ENCODE measurements around the gene MKRN2.
"Not testable (repeated sequence)": the region's sequence is repeated elsewhere in the genome, so short reads cannot be mapped to it uniquely, and the experiment has no call there.

Gene MKRN2

DNA sequence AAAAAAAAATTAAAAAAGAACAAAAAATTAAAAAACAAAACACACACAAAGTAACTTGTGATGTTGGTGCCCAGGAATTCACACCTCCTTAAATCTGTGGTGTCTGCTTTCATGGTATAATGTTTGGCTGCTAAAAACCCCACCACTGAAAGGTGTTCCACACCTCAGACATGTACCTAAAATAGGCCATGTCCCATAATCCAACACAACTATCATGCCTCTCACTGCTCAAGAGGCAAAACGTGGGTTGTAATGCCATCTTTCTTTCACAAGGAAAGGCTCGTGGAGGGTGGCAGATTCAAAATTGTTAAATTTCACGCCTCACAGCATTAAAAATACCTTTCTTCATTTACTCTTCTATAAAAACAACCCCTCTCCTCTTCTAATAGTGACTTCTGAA, 29.5 kb downstream of the MKRN2 start:
- in situ Hi-C loops (cut with MboI; ENCODE audit: low sequenced_read_pairs) = no loop called here

DNA sequence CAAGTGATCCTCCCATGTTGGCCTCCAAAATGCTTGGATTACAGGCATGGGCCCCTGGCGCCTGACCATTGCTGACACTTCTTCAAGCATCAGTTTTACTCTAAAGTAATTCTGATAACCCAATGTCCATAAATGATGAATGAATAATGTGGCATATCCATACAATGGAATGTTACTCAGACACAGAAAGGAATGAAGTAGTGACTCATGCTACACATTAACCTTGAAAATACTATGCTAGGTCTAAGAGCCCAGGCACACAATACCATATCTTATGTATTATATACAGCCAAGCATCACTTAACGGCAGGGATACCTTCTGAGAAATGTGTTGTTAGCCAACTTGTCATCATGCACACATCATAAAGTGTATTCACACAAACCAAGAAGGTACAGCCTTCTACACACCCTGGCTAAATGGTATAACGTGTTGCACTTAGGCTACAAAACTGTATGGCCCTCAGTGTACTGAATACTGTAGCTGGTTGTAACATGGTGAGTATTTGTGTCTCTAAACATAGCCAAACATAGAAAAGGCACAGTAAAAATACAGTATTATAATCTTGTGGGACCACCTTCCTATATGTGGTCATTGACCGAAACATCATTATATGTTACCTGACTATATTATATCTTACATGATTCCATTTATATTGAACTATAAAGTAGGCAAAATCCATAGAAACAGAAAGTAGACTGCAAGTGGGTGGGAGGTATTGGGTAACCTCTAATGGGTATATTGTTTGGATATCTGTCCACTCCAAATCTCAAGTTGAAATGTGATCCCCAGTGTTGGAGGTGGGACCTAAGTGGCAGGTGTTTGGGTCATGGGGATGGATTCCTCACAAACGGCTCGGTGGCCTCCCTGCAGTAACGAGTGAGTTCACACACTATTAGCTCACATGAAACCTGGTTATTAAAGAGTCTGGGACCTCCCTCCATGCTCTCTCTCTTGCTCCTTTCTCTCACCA, 31.4 kb downstream of the MKRN2 start:
- in situ Hi-C loops (cut with MboI; ENCODE audit: low sequenced_read_pairs) = no loop called here

GRCh38 chr3:12590096-12590495, 33.2 kb downstream of the MKRN2 start:
- in situ Hi-C loops (cut with MboI; ENCODE audit: low sequenced_read_pairs) = no loop called here

DNA sequence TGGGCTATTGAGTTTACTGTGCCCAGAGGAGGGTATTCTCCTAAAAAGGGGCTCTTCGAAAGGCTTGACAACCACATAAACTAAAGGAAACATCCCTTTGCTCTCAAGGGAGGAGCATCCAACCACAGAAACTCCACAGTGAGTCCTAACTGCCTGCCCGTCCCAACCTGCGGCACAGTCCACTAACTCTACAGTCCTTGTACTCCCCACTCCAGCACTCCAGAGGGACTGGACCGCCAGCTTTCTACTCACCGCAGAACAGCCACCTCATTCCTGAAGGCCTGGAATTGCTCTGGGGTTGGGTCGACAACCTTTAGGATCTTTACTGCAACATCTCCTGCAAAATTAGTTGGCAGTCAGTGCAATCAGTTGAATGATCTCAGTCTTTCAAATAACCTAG, 34.6 kb downstream of the MKRN2 start:
- in situ Hi-C loops (cut with MboI; ENCODE audit: low sequenced_read_pairs) = no loop called here

GRCh38 chr3:12591997-12592715, 35.3 kb downstream of the MKRN2 start:
- in situ Hi-C loops (cut with MboI; ENCODE audit: low sequenced_read_pairs) = no loop called here

DNA sequence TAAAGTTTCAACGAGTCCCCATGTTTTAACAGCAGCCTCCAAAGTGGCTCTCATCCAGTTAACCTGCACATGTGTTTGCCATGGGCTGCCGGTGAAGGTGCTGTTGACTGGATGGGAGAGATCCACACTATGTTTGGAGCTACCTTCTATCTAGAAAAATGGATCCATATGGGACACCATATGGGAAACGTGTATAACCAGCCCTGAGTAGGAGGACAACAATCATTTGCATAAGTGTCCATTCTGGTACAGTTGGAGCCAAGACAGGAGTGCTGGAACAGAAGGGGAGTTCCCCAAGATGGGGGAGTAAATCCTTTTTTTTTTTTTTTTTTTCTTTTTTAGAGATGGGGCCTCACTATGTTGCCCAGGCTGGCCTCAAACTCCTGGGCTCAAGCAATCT, 36.6 kb downstream of the MKRN2 start:
- in situ Hi-C loops (cut with MboI; ENCODE audit: low sequenced_read_pairs) = no loop called here

- in situ Hi-C loops (cut with MboI; ENCODE audit: low sequenced_read_pairs) = no loop called here
Observed at GRCh38 chr3:12598890-12599289, 42.0 kb downstream of the MKRN2 start.

DNA sequence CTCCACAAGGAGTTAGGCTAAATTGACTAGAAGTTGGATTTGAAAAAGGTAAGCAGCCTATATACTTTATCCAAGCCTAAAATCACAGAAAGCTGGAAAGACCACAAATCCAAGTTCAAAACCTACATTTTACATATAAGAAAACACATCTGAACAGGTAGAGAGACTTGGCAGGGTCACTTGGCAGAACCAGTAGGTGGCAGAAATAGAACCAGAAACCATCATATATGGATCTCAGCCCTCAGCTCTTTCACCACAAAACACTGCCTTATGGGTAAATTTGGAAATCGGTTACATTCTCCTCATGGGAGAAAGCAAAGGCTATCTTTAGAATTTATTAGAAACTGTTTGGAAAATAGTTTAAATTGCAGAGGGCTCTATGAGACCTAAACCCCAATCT, 44.2 kb downstream of the MKRN2 start:
- in situ Hi-C loops (cut with MboI; ENCODE audit: low sequenced_read_pairs) = no loop called here

DNA sequence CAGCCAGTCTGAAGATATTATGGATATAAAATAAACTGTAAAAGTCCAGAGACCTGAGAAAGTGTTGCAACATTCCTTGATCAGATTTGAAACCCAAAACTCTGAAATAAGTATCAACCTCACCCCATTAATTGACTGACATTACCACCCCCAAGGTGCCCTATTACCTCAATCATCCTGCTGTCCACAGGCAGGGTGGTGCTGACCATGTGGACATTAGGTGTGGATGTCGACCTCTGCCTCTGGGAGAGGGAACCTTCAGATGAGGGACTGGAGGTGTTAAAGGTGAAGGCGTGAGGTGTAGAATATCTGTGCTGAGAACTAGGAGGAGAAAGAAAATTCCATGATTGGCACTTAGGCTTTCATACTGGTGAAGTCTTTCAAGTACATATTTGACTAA, 47.1 kb downstream of the MKRN2 start:
- in situ Hi-C loops (cut with MboI; ENCODE audit: low sequenced_read_pairs) = no loop called here

DNA sequence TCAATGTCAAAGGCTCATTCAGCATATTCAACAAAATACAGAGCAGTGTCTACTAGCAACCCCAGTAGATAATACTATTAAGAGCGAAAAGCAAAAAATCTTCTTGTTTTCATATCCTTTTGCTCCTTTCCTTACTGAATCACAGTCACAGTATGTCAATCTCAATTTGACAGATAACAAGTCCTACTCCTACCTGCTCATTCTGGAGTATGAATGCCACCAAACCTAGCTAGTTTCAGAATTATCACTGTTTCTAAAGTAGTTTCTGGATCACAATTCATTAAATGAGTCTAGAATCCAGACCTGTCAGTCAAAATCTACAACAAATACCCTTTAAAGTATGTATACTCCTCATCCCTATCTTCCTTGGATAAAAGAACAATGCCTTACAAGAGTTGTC, 51.5 kb downstream of the MKRN2 start:
- in situ Hi-C loops (cut with MboI; ENCODE audit: low sequenced_read_pairs) = no loop called here

DNA sequence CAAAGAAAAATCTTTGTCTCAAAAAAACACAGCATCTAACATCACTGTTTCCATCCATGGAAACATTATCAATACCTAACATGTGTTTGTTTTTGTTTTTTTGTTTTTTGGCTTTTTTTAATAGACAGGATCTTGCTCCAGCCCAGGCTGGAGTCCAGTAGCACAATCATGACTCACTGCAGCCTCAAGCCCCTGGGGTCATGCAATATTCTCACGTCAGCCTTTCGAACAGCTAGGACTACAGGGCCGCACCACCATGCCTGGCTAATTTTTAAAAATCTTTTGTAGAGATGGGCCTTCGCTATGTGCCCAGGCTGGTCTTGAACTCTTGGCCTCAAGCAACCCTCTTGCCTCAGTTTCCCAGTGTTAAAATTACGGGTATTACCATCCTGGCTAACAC, 54.2 kb downstream of the MKRN2 start:
- in situ Hi-C loops (cut with MboI; ENCODE audit: low sequenced_read_pairs) = no loop called here

DNA sequence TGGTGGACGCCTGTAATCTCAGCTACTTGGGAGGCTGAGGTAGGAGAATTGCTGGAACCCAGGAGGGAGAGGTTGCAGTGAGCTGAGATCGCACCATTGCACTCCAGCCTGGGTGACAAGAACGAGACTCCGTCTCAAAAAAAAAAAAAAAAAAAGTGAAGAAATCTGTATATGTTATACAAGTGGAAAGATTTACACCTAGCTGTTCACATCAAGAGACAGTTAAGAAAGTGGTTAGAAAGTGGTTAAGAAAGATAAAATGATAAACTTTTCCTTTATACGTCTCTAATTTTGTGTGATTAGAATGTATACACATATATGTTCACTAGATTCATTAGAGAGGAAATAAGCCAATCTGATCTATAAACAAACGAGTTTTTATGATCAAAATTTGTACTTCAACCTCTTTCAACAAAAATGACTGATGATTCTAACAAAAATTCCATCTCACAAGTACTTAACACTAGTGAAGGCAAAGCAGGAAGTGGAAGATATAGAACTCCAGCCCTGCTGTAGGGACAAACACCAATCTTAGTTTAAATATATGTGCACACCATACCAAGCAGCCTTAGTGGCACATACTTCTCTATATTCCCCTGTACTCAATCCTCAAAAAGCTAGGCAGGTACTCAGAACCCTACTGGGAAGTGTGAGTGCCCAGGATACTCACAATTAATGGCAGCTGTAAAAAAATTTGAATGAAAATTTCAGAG, 55.8 kb downstream of the MKRN2 start:
- in situ Hi-C loops (cut with MboI; ENCODE audit: low sequenced_read_pairs) = no loop called here

DNA sequence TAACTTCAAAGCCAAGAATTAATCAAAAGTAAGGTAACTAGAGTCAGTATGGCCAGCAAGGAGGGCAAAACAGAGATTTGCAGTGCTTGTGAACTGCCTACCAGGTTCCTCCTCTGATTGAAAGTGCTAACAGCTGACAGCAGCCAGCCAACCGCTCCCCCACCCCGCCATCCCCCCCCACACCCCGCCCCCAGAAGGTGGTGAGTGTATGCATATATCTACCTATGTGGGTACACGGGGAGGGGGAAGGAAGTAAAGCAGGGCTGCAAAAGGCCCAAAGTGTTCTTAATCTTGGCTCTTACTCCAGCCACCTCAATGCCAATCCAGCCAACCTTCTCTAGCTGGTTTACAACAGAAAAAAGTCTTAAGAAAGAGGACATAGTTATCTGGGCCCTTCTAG, 56.4 kb downstream of the MKRN2 start:
- in situ Hi-C loops (cut with MboI; ENCODE audit: low sequenced_read_pairs) = no loop called here

- in situ Hi-C loops (cut with MboI; ENCODE audit: low sequenced_read_pairs) = no loop called here
Observed at GRCh38 chr3:12615266-12615665, 58.4 kb downstream of the MKRN2 start.

DNA sequence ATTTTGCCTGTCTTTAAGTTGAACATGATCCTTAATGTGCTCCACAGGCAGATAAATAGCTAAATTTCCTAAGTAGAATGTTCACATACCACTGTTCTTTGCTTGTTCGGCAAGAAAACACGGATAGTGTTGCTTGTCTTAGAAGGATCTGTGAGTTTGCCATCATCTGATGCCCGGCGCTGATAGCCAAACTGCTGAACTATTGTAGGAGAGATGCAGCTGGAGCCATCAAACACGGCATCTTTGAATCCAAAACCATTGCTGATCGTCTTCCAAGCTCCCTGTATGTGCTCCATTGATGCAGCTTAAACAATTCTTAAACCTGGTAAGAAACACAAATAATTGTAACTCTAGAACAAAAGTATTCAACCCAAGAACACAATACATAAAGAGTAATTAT, 61.5 kb downstream of the MKRN2 start:
- in situ Hi-C loops (cut with MboI; ENCODE audit: low sequenced_read_pairs) = no loop called here

- in situ Hi-C loops (cut with MboI; ENCODE audit: low sequenced_read_pairs) = no loop called here
Observed at GRCh38 chr3:12620305-12620704, 63.4 kb downstream of the MKRN2 start.

GRCh38 chr3:12620729-12621128, 63.8 kb downstream of the MKRN2 start:
- in situ Hi-C loops (cut with MboI; ENCODE audit: low sequenced_read_pairs) = no loop called here

DNA sequence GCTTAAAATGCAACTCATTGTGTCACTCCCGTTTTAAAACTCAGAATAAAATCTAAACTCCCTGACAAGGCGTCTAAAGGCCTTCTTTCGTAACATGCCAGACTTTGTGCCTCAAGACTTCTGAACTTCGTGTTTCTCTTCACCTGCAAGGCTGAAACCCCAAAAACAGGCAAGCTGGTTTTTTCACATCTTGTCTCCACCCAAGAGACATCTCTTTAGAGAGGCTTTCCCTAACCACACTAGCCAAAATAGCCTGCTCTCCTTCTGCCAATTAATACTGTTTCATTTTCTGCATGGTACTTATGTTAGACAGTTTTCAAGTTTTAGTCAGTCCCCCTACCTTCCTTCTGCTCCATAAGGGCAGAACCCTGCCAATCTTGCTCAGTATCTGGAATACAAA, 65.4 kb downstream of the MKRN2 start:
- in situ Hi-C loops (cut with MboI; ENCODE audit: low sequenced_read_pairs) = no loop called here

GRCh38 chr3:12624056-12624455, 67.2 kb downstream of the MKRN2 start:
- in situ Hi-C loops (cut with MboI; ENCODE audit: low sequenced_read_pairs) = no loop called here

- in situ Hi-C loops (cut with MboI; ENCODE audit: low sequenced_read_pairs) = not testable (repeated sequence)
Observed at GRCh38 chr3:12624964-12625363, 68.1 kb downstream of the MKRN2 start.

DNA sequence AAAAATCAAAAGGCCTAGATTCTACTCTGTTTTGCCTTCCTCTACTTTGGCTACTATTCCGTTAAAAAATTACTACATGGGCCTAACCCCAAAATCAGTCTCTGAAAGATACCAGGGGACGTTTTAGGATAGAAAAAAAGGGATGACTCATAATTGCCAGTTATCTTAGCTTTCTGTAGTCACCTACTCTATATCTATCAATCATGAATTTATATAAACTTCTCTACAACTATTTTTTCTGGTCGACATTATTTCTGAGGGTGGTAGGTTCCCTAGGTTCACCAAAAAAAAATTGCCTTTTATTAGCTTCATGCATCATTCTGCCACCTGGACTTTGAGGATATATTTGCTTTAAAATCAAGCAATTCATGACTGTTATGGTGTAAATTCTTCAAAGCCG, 70.5 kb downstream of the MKRN2 start:
- in situ Hi-C loops (cut with MboI; ENCODE audit: low sequenced_read_pairs) = no loop called here

GRCh38 chr3:12628813-12629212, 71.9 kb downstream of the MKRN2 start:
- in situ Hi-C loops (cut with MboI; ENCODE audit: low sequenced_read_pairs) = no loop called here
